K562 (cell line): ENCODE data around the gene RIN3. TPM values are rescaled to one million over a fixed set of nuclear protein-coding genes. Genes with fewer than 3 reads are reported as not detected.

Source experiments
- ATAC-seq: fragments of 200-7000 bp; cut with Tn5 transposase; 3 replicates; pipeline ENCODE4 v1.9.1; 2020; ENCODE audit warnings: moderate library complexity
- BruUV-seq: library from RNA; stranded (reverse); fragments of 400-500 nt; replicated peaks from 2 replicates; lab custom pipeline; 2021; lab: Mats Ljungman, UMichigan
- CTCF ChIA-PET: fragments of 300-600 bp; formaldehyde crosslinking; extraction: SDS; loops from one replicate; lab custom pipeline; 2021; ENCODE audit warnings: low intra/inter-chr PET ratio; lab: Yijun Ruan, JAX
- POLR2A ChIA-PET: fragments of 300-600, 350-650 bp; sonication (Branson Sonifier 250); formaldehyde crosslinking; extraction: SDS; loops from one replicate; lab custom pipeline; 2021; ENCODE audit warnings: antibody characterized with exemption, inconsistent platforms; lab: Yijun Ruan, JAX
- DNase-seq, 4 experiments: peaks; one replicate each; pipeline versions ENCODE4 v3.0.0 to v3.0.0-alpha.2; 2011 to 2018; ENCODE audit warnings: low spot score in 3 of 4, mixed read lengths in 3 of 4; ENCODE audit errors: extremely low read depth in 1 of 4
- FAIRE-seq: peaks from 2 replicates; lab custom pipeline; 2011; peaks lifted over from hg19 to GRCh38; lab: Jason Lieb, UNC
- H2AFZ ChIP-seq: 2 replicates; pipeline ENCODE4 v1.6.0; 2011; ENCODE audit warnings: low read depth, low read length, control low read depth, inconsistent platforms
- H3K27ac ChIP-seq: fragments of 200-600 bp; 3 replicates; pipeline ENCODE4 v1.8.0; 2011; ENCODE audit warnings: low read depth, mild to moderate bottlenecking, control low read depth, inconsistent platforms, low read length, moderate library complexity, mixed read lengths; ENCODE audit errors: extremely low read depth
- H3K27me3 ChIP-seq, 2 experiments: fragments of 300-600 bp in 1 of 2; 2 replicates in 1 of 2; 3 replicates in 1 of 2; pipeline versions ENCODE4 v1.6.0 to v1.8.0; 2011; ENCODE audit warnings: inconsistent platforms in 2 of 2, low read length in 2 of 2, mild to moderate bottlenecking in 1 of 2, mixed read lengths in 1 of 2, moderate library complexity in 1 of 2; ENCODE audit not compliant: control insufficient read depth in 2 of 2, insufficient read depth in 2 of 2
- H3K36me3 ChIP-seq: fragments of 300-600 bp; 3 replicates; pipeline ENCODE4 v1.8.0; 2011; ENCODE audit warnings: mild to moderate bottlenecking, low read length, inconsistent platforms; ENCODE audit not compliant: control insufficient read depth, insufficient read depth
- H3K4me1 ChIP-seq, 2 experiments: fragments of 200-600 bp in 1 of 2; replicated peaks in 1 of 2; 2 replicates in 1 of 2; 3 replicates in 1 of 2; pipeline versions ENCODE4 v1.5.1 to v1.8.0; 2011; ENCODE audit warnings: inconsistent platforms in 2 of 2, low read length in 2 of 2, mild to moderate bottlenecking in 1 of 2, mixed read lengths in 1 of 2, moderate library complexity in 1 of 2; ENCODE audit not compliant: control insufficient read depth in 2 of 2, insufficient read depth in 2 of 2
- H3K4me2 ChIP-seq: 2 replicates; pipeline ENCODE4 v1.6.1; 2011; ENCODE audit warnings: low read length, control low read depth, inconsistent platforms, mixed read lengths; ENCODE audit not compliant: insufficient read depth
- H3K4me3 ChIP-seq: fragments of 200-600 bp; sonication (generic), shearing (Covaris generic); 2 replicates; pipeline ENCODE4 v1.5.1; 2016; ENCODE audit warnings: control low read depth, inconsistent platforms
- H3K79me2 ChIP-seq: fragments of 200-600 bp; 3 replicates; pipeline ENCODE4 v1.8.0; 2011; ENCODE audit warnings: low read length, inconsistent platforms; ENCODE audit not compliant: control insufficient read depth, insufficient read depth
- H3K9ac ChIP-seq, 2 experiments: 2 replicates each; pipeline versions ENCODE4 v1.6.0 to v1.6.1; 2011; ENCODE audit warnings: low read depth in 2 of 2, low read length in 2 of 2, control low read depth in 1 of 2, inconsistent platforms in 1 of 2, mild to moderate bottlenecking in 1 of 2, mixed read lengths in 1 of 2; ENCODE audit not compliant: insufficient read depth in 1 of 2
- H3K9me1 ChIP-seq: one replicate; pipeline ENCODE4 v1.6.0; 2011; ENCODE audit warnings: inconsistent platforms, mild to moderate bottlenecking, low read length, moderate library complexity; ENCODE audit not compliant: control insufficient read depth, insufficient read depth
- H3K9me3 ChIP-seq: replicated peaks from 2 replicates; pipeline ENCODE4 v1.5.1; 2011; ENCODE audit warnings: low read depth, low read length, inconsistent platforms; ENCODE audit not compliant: control insufficient read depth, insufficient read depth
- H4K20me1 ChIP-seq: replicated peaks from 2 replicates; pipeline ENCODE4 v1.6.1; 2011; ENCODE audit warnings: low read length, inconsistent platforms, mixed read lengths; ENCODE audit not compliant: control insufficient read depth, insufficient read depth
- CAMTA2 ChIP-seq: fragments of 250-450 bp; sonication (Bioruptor Pico); conservative IDR thresholded peaks from 2 replicates; pipeline ENCODE4 v1.5.1; 2022
- CREB1 ChIP-seq, 2 experiments: sonication (generic) in 1 of 2; formaldehyde crosslinking in 1 of 2; IDR thresholded peaks; 2 replicates each; pipeline versions ENCODE4 v1.6.1 to v1.8.0; 2012 to 2022; ENCODE audit warnings: inconsistent platforms in 1 of 2, mild to moderate bottlenecking in 1 of 2, missing genetic modification reagents in 1 of 2, moderate library complexity in 1 of 2
- FOXA1 ChIP-seq: fragments of 450-650 bp; IDR thresholded peaks from 2 replicates; pipeline ENCODE4 v1.6.1; 2016; ENCODE audit warnings: mild to moderate bottlenecking, borderline replicate concordance
- GTF2E2 ChIP-seq: fragments of 200-800 bp; sonication (Bioruptor generic); IDR thresholded peaks from 2 replicates; pipeline ENCODE4 v1.6.1; 2016; ENCODE audit warnings: missing genetic modification characterization, missing compliant biosample characterization
- KAT2B ChIP-seq: IDR thresholded peaks from one replicate; pipeline ENCODE4 v1.6.1; 2012; ENCODE audit warnings: low read depth, mild to moderate bottlenecking, control low read depth, inconsistent platforms, low read length, moderate library complexity
- NFIC ChIP-seq: fragments of 450-650 bp; IDR thresholded peaks from 2 replicates; pipeline ENCODE4 v1.6.1; 2017; ENCODE audit warnings: mild to moderate bottlenecking, inconsistent platforms
- SMAD3 ChIP-seq: fragments of 450-650 bp; formaldehyde crosslinking; conservative IDR thresholded peaks from 2 replicates; pipeline ENCODE4 v1.4.0; 2020; ENCODE audit warnings: mild to moderate bottlenecking
- THAP7 ChIP-seq: fragments of 250-450 bp; sonication (Bioruptor Pico); IDR thresholded peaks from 2 replicates; pipeline ENCODE4 v1.5.0; 2021
- ZFPM2 ChIP-seq: fragments of 250-450 bp; sonication (Bioruptor Pico); IDR thresholded peaks from 2 replicates; pipeline ENCODE4 v1.5.1; 2022; ENCODE audit warnings: mild to moderate bottlenecking
- ZNF175 ChIP-seq: fragments of 200-800 bp; sonication (Bioruptor generic); IDR thresholded peaks from 2 replicates; pipeline ENCODE4 v1.6.1; 2016; ENCODE audit warnings: low read depth, mild to moderate bottlenecking, missing genetic modification characterization, missing compliant biosample characterization
- ZNF232 ChIP-seq: sonication (generic); formaldehyde crosslinking; IDR thresholded peaks from 2 replicates; pipeline ENCODE4 v1.8.0; 2022; ENCODE audit warnings: mild to moderate bottlenecking, missing genetic modification reagents
- ZNF282 ChIP-seq: sonication (generic); formaldehyde crosslinking; IDR thresholded peaks from 2 replicates; pipeline ENCODE4 v1.8.1; 2023; ENCODE audit warnings: missing genetic modification reagents
- ZNF354B ChIP-seq: fragments of 250-450 bp; sonication (Bioruptor Pico); IDR thresholded peaks from 2 replicates; pipeline ENCODE4 v1.4.0; 2020
- WGBS: fragments of 100-300 bp; shearing (Covaris generic); methylation state at CpG from one replicate; pipeline ENCODE4 v1.1.6; 2016; ENCODE audit warnings: low coverage, mixed read lengths; ENCODE audit not compliant: insufficient coverage; ENCODE audit errors: missing lambda C conversion rate; 5-methylcytosine and 5-hydroxymethylcytosine counted together
- in situ Hi-C: fragments of 300-500 bp; cut with MboI; formaldehyde crosslinking; loops from 4 replicates; pipeline ENCODE4 v1.15.0; 2018; ENCODE audit warnings: inconsistent platforms, mixed read lengths
- intact Hi-C: fragments of 100-400 bp; cut with micrococcal nuclease; formaldehyde crosslinking; loops from 2 replicates; pipeline ENCODE4 v1.14.2; 2022
- polyA plus RNA-seq, 8 experiments: library from polyadenylated mRNA; depleted of rRNA in 4 of 8; stranded (reverse) in 5 of 8; unstranded in 3 of 8; fragments of >200 nt; fragmentation: Nextera tagmentation in 2 of 8; fragmentation: Illumina TruSeq in 1 of 8; extraction: Ambion mirVana in 2 of 8; extraction: Trizol in 1 of 8; gene quantifications; 2 replicates each; pipeline versions ENCODE4 v1.2.1 to v1.2.3, GENCODE V29; 2011 to 2014; ENCODE audit warnings: inconsistent platforms in 1 of 8, missing spikeins in 1 of 8
- total RNA-seq, 7 experiments: library from RNA; depleted of rRNA in 6 of 7; stranded (reverse); fragments of >200 nt in 6 of 7; fragmentation: Illumina TruSeq in 2 of 7; extraction: Trizol in 2 of 7; gene quantifications; 2 replicates each; pipeline versions ENCODE4 v1.2.1 to v1.2.3, GENCODE V29; 2011 to 2021; ENCODE audit warnings: low replicate concordance in 1 of 7
- TF ChIP-seq, protein P1 (sequence below): fragments of 250-450 bp; sonication (Bioruptor Pico); IDR thresholded peaks from 2 replicates; pipeline ENCODE4 v1.4.0; 2020; ENCODE audit warnings: borderline replicate concordance
- TF ChIP-seq, protein P2 (sequence below): fragments of 250-450 bp; sonication (Bioruptor Pico); IDR thresholded peaks from 2 replicates; pipeline ENCODE4 v1.4.0; 2020; ENCODE audit warnings: mild to moderate bottlenecking, moderate library complexity
- TF ChIP-seq, protein P3 (sequence below): IDR thresholded peaks from 2 replicates; pipeline ENCODE4 v1.6.1; 2011; ENCODE audit warnings: borderline replicate concordance, low read depth, mild to moderate bottlenecking, moderate library complexity, low read length; ENCODE audit not compliant: insufficient read depth, poor library complexity, severe bottlenecking

RIN3 gene
- total and polyA plus RNA-seq, 9 of the 15 experiments (the other 6 are each of a cell fraction or from before 2014, with no cell fraction given) = 0.01 to 0.49 (median 0.08) TPM; not detected in 5

DNA sequence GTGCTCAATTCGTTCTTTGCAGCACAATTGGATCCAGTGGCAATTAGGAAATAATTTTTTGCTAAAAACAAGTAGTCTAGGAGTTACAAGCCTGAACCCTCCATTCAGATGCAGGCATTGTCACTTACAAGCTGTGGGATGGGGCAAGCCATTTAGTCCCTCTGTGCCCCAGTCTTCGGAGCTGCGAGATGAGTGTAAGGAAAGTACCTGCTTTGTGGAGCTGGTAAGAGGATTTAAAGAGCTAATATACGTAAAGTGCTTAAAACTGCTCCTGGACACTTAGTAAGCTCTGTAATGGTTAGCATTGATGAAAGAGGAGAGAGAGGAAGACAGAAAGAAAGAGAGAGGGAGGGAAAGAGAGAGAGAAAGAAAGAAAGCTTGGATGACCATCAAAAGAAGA lies 122.3 kb downstream of the RIN3 start (continued):
- TF ChIP-seq, protein P1, sequence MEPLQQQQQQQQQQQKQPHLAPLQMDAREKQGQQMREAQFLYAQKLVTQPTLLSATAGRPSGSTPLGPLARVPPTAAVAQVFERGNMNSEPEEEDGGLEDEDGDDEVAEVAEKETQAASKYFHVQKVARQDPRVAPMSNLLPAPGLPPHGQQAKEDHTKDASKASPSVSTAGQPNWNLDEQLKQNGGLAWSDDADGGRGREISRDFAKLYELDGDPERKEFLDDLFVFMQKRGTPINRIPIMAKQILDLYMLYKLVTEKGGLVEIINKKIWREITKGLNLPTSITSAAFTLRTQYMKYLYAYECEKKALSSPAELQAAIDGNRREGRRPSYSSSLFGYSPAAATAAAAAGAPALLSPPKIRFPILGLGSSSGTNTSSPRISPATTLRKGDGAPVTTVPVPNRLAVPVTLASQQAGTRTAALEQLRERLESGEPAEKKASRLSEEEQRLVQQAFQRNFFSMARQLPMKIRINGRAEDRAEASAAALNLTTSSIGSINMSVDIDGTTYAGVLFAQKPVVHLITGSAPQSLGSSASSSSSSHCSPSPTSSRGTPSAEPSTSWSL (CRISPR knock-in tag) = no peak
- no peak for TF ChIP-seq ZNF232 (CRISPR knock-in tag)
- TF ChIP-seq, protein P2, sequence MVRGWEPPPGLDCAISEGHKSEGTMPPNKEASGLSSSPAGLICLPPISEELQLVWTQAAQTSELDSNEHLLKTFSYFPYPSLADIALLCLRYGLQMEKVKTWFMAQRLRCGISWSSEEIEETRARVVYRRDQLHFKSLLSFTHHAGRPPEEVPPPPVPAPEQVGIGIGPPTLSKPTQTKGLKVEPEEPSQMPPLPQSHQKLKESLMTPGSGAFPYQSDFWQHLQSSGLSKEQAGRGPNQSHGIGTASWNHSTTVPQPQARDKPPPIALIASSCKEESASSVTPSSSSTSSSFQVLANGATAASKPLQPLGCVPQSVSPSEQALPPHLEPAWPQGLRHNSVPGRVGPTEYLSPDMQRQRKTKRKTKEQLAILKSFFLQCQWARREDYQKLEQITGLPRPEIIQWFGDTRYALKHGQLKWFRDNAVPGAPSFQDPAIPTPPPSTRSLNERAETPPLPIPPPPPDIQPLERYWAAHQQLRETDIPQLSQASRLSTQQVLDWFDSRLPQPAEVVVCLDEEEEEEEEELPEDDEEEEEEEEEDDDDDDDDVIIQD (CRISPR knock-in tag) = no peak
- no peak for TF ChIP-seq ZNF175 (CRISPR knock-in tag)
- no peak for TF ChIP-seq FOXA1
- TF ChIP-seq, all 486 proteins: peak for 0

GRCh38 chr14:92637228-92637627 lies 123.6 kb downstream of the RIN3 start:
- ChIA-PET CTCF (no interaction called here), POLR2A (no interaction called here)
- no TSS peak for BruUV-seq
- no peaks in the 10 kb centered on the region for H3K36me3 ChIP-seq
- H3K4me3 ChIP-seq = no peak overlapping the region
- H3K27me3 ChIP-seq = peaks cover 0 to 13% of the 10 kb centered on the region in 2 experiments; a peak in 2 of 5 replicates
- H3K27ac ChIP-seq = no peak overlapping the region
- DNase-seq (no peak), FAIRE-seq (no peak), ATAC-seq (no peak)
- no peak overlapping the region for H2AFZ ChIP-seq
- WGBS = 5% methylated on average over 6 of the region's 7 CpGs
- intact Hi-C loops (no loop called here), in situ Hi-C loops (no loop called here)
- no peaks in the 10 kb centered on the region for H3K4me1 ChIP-seq
- H3K9me1 ChIP-seq = no peaks in the 10 kb centered on the region
- H3K9ac ChIP-seq = no peak overlapping the region
- no peaks in the 10 kb centered on the region for H3K9me3 ChIP-seq
- no peak overlapping the region for H3K4me2 ChIP-seq
- no peaks in the 10 kb centered on the region for H3K79me2 ChIP-seq
- H4K20me1 ChIP-seq = no peaks in the 10 kb centered on the region
- TF ChIP-seq, protein P3, sequence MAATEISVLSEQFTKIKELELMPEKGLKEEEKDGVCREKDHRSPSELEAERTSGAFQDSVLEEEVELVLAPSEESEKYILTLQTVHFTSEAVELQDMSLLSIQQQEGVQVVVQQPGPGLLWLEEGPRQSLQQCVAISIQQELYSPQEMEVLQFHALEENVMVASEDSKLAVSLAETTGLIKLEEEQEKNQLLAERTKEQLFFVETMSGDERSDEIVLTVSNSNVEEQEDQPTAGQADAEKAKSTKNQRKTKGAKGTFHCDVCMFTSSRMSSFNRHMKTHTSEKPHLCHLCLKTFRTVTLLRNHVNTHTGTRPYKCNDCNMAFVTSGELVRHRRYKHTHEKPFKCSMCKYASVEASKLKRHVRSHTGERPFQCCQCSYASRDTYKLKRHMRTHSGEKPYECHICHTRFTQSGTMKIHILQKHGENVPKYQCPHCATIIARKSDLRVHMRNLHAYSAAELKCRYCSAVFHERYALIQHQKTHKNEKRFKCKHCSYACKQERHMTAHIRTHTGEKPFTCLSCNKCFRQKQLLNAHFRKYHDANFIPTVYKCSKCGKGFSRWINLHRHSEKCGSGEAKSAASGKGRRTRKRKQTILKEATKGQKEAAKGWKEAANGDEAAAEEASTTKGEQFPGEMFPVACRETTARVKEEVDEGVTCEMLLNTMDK = no peak
- no peak for TF ChIP-seq ZNF282 (CRISPR knock-in tag)
- TF ChIP-seq CAMTA2 (CRISPR knock-in tag) = no peak
- no peak for TF ChIP-seq GTF2E2 (tag)
- TF ChIP-seq ZNF354B (CRISPR knock-in tag) = no peak
- TF ChIP-seq SMAD3 (CRISPR knock-in tag) = no peak
- TF ChIP-seq KAT2B = no peak
- no peak for TF ChIP-seq THAP7
- no peak for TF ChIP-seq CREB1 (IDR thresholded peaks at IDR 0.05)
- no peak for TF ChIP-seq CREB1 (CRISPR knock-in tag; IDR thresholded peaks at IDR 0.05)
- TF ChIP-seq NFIC = no peak
- no peak for TF ChIP-seq ZFPM2
